Mesenchymal stem cell (in vitro differentiated cells and primary cell): ENCODE data around the gene CTDSP2.
A peak's percentile ranks its signal among the peaks of the same experiment; 100 is the strongest.

Source experiments
- DNase-seq: peaks from one replicate; pipeline ENCODE4 v3.0.0-alpha.2; 2013
- H2AFZ ChIP-seq: one replicate; pipeline ENCODE4 v1.6.1; 2013; ENCODE audit warnings: low read depth, mild to moderate bottlenecking, control low read depth, inconsistent platforms, low read length, moderate library complexity
- H2AK5ac ChIP-seq: 2 replicates; pipeline ENCODE4 v1.6.1; 2013; ENCODE audit warnings: low read length, moderate library complexity, mild to moderate bottlenecking, inconsistent platforms; ENCODE audit not compliant: severe bottlenecking
- H2BK120ac ChIP-seq: one replicate; pipeline ENCODE4 v1.6.1; 2013; ENCODE audit warnings: low read depth, mild to moderate bottlenecking, inconsistent platforms, low read length, moderate library complexity
- H2BK12ac ChIP-seq, 2 experiments: one replicate each; pipeline ENCODE4 v1.6.1; 2013; ENCODE audit warnings: inconsistent platforms in 2 of 2, low read length in 2 of 2, mild to moderate bottlenecking in 2 of 2, moderate library complexity in 2 of 2, control low read depth in 1 of 2
- H2BK15ac ChIP-seq: one replicate; pipeline ENCODE4 v1.6.1; 2013; ENCODE audit warnings: mild to moderate bottlenecking, low read depth, inconsistent platforms; ENCODE audit not compliant: poor library complexity, severe bottlenecking
- H2BK5ac ChIP-seq: 2 replicates; pipeline ENCODE4 v1.6.1; 2013; ENCODE audit warnings: low read depth, mild to moderate bottlenecking, low read length, control low read depth, inconsistent platforms; ENCODE audit not compliant: poor library complexity, severe bottlenecking
- H3K14ac ChIP-seq, 2 experiments: one replicate each; pipeline ENCODE4 v1.6.1; 2013; ENCODE audit warnings: inconsistent platforms in 2 of 2, low read length in 2 of 2, control low read depth in 1 of 2, mild to moderate bottlenecking in 1 of 2, moderate library complexity in 1 of 2
- H3K18ac ChIP-seq, 2 experiments: one replicate each; pipeline ENCODE4 v1.6.1; 2013; ENCODE audit warnings: inconsistent platforms in 2 of 2, low read length in 2 of 2, control low read depth in 1 of 2, low read depth in 1 of 2, mild to moderate bottlenecking in 1 of 2
- H3K23ac ChIP-seq, 2 experiments: one replicate each; pipeline ENCODE4 v1.6.1; 2013; ENCODE audit warnings: inconsistent platforms in 2 of 2, low read length in 2 of 2, mild to moderate bottlenecking in 2 of 2, moderate library complexity in 2 of 2, control low read depth in 1 of 2
- H3K27ac ChIP-seq: 2 replicates; pipeline ENCODE4 v1.5.1; 2013; ENCODE audit warnings: mild to moderate bottlenecking, moderate library complexity, low read length, control low read depth, inconsistent platforms; ENCODE audit not compliant: poor library complexity, severe bottlenecking
- H3K27me3 ChIP-seq, 2 experiments: 2 replicates each; pipeline versions ENCODE4 v1.6.1 to v1.7.0; 2013; ENCODE audit warnings: low read length in 2 of 2, mild to moderate bottlenecking in 2 of 2, moderate library complexity in 2 of 2, control low read depth in 1 of 2, inconsistent platforms in 1 of 2; ENCODE audit not compliant: control insufficient read depth in 1 of 2, insufficient read depth in 1 of 2
- H3K36me3 ChIP-seq, 2 experiments: 2 replicates each; pipeline versions ENCODE4 v1.6.1 to v1.7.0; 2013; ENCODE audit warnings: low read length in 2 of 2, control low read depth in 1 of 2, inconsistent platforms in 1 of 2, low read depth in 1 of 2, mild to moderate bottlenecking in 1 of 2; ENCODE audit not compliant: insufficient read depth in 2 of 2, control insufficient read depth in 1 of 2
- H3K4ac ChIP-seq, 2 experiments: one replicate each; pipeline ENCODE4 v1.6.1; 2013; ENCODE audit warnings: inconsistent platforms in 2 of 2, low read length in 2 of 2, mild to moderate bottlenecking in 2 of 2, moderate library complexity in 2 of 2, control low read depth in 1 of 2, low read depth in 1 of 2
- H3K4me1 ChIP-seq: 2 replicates; pipeline ENCODE4 v1.6.1; 2013; ENCODE audit warnings: low read depth, low read length, control low read depth; ENCODE audit not compliant: control insufficient read depth, insufficient read depth
- H3K4me2 ChIP-seq: 2 replicates; pipeline ENCODE4 v1.6.1; 2013; ENCODE audit warnings: low read length, mild to moderate bottlenecking, inconsistent platforms; ENCODE audit not compliant: poor library complexity, severe bottlenecking
- H3K4me3 ChIP-seq, 2 experiments: 2 replicates each; pipeline versions ENCODE4 v1.5.1 to v1.7.0; 2013; ENCODE audit warnings: low read length in 2 of 2, mild to moderate bottlenecking in 2 of 2, control low read depth in 1 of 2, low read depth in 1 of 2; ENCODE audit not compliant: insufficient read depth in 1 of 2
- H3K79me1 ChIP-seq: replicated peaks from 2 replicates; pipeline ENCODE4 v1.6.1; 2013; ENCODE audit warnings: mild to moderate bottlenecking, control low read depth, low read length, inconsistent platforms; ENCODE audit not compliant: poor library complexity, severe bottlenecking
- H3K9ac ChIP-seq: 2 replicates; pipeline ENCODE4 v1.7.0; 2013; ENCODE audit warnings: mild to moderate bottlenecking, low read length, moderate library complexity
- H3K9me3 ChIP-seq: 2 replicates; pipeline ENCODE4 v1.7.0; 2013; ENCODE audit warnings: mild to moderate bottlenecking, low read length; ENCODE audit not compliant: control insufficient read depth
- H4K8ac ChIP-seq: one replicate; pipeline ENCODE4 v1.6.1; 2013; ENCODE audit warnings: inconsistent platforms, mild to moderate bottlenecking, low read length, moderate library complexity
- H4K91ac ChIP-seq: one replicate; pipeline ENCODE4 v1.6.1; 2013; ENCODE audit warnings: mild to moderate bottlenecking, low read length, inconsistent platforms
- WGBS: methylation state at CpG from one replicate; pipeline ENCODE4 v1.1.7; 2013; ENCODE audit warnings: mixed read lengths; 5-methylcytosine and 5-hydroxymethylcytosine counted together

The CTDSP2 gene

DNA sequence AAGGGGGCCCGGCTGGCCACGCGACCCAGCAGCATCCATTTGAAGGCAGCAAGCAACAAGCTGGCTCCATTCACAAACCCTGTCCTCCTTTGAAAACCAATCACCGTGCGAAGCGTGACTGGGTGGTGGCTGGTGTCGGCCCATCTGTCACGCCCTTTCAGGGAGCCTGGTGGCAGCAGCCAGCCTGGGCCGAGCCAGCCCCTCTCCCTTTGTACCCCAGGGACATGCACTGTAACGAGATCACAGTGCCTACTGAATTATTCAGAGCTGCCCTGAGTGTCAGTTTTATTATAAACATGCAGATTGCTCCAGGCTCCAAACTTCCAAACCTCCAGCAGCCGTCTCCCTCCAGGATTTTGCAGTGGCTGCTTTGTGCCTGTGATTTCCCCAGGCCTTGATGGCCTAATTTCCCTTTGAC, 22.3 kb upstream of the CTDSP2 start:
- no peak overlapping the region for H2AFZ ChIP-seq
- no peaks in the 10 kb centered on the region for H3K9me3 ChIP-seq
- peak overlapping the region; percentile 42 for H4K8ac ChIP-seq
- H3K23ac ChIP-seq: no peak overlapping the region
- no peak for DNase-seq
- H2BK120ac ChIP-seq: no peak overlapping the region
- peak overlapping the region in 1 of 2 experiments; percentile 46 for H3K4me3 ChIP-seq
- no peak overlapping the region for H2AK5ac ChIP-seq
- no peak overlapping the region for H3K27ac ChIP-seq
- H2BK15ac ChIP-seq: no peak overlapping the region
- H2BK5ac ChIP-seq: no peak overlapping the region
- peak overlapping the region; percentile 4 to 94 for H2BK12ac ChIP-seq
- peaks cover 8% of the 10 kb centered on the region for H3K4me1 ChIP-seq
- H3K4me2 ChIP-seq: no peak overlapping the region
- H3K79me1 ChIP-seq: no peaks in the 10 kb centered on the region
- peak overlapping the region in 1 of 2 experiments; percentile 86 for H3K18ac ChIP-seq
- H3K27me3 ChIP-seq: no peaks in the 10 kb centered on the region
- 55% methylated on average over 11 of the region's 11 CpGs for WGBS
- peak overlapping the region; percentile 70 for H3K9ac ChIP-seq
- H3K4ac ChIP-seq: peak overlapping the region in 1 of 2 experiments; percentile 9
- peak overlapping the region; percentile 30 for H4K91ac ChIP-seq
- no peaks in the 10 kb centered on the region for H3K36me3 ChIP-seq
- peak overlapping the region in 1 of 2 experiments; percentile 13 for H3K14ac ChIP-seq

DNA sequence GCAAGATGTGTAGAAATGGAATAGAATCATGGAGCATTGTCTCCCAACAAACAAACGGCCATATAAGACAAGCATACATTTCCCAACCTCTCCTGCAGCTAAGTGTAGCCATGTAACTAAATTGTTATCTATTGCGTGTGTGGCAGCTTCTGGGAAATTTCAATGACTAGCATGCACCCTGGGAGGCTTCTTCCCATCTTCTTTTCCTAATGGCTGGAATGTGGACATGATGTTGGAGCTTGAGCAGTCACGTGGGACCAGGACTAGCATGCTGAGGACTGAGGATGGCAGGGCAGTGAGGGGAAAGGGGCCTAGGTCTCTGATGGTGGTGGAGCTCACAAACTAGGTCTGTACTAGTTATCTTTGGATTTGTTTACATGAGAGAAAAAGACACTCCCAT, 21.7 kb upstream of the CTDSP2 start:
- peak overlapping the region; percentile 30 for H4K8ac ChIP-seq
- no peak overlapping the region for H3K27ac ChIP-seq
- peak overlapping the region; percentile 70 for H3K9ac ChIP-seq
- no peak overlapping the region for H2AFZ ChIP-seq
- no peak overlapping the region for H2BK120ac ChIP-seq
- H3K4me1 ChIP-seq: peaks cover 8% of the 10 kb centered on the region
- no peak overlapping the region for H3K14ac ChIP-seq
- no peaks in the 10 kb centered on the region for H3K9me3 ChIP-seq
- no peak overlapping the region for H4K91ac ChIP-seq
- no peak overlapping the region for H2BK5ac ChIP-seq
- no peaks in the 10 kb centered on the region for H3K36me3 ChIP-seq
- H3K79me1 ChIP-seq: no peaks in the 10 kb centered on the region
- no peak overlapping the region for H3K18ac ChIP-seq
- DNase-seq: peak; percentile 92
- WGBS: 44% methylated on average over 2 of the region's 3 CpGs
- H3K4me2 ChIP-seq: no peak overlapping the region
- no peak overlapping the region for H2BK12ac ChIP-seq
- no peak overlapping the region for H2BK15ac ChIP-seq
- H2AK5ac ChIP-seq: no peak overlapping the region
- H3K23ac ChIP-seq: no peak overlapping the region
- no peak overlapping the region for H3K4me3 ChIP-seq
- no peak overlapping the region for H3K4ac ChIP-seq
- H3K27me3 ChIP-seq: no peaks in the 10 kb centered on the region

DNA sequence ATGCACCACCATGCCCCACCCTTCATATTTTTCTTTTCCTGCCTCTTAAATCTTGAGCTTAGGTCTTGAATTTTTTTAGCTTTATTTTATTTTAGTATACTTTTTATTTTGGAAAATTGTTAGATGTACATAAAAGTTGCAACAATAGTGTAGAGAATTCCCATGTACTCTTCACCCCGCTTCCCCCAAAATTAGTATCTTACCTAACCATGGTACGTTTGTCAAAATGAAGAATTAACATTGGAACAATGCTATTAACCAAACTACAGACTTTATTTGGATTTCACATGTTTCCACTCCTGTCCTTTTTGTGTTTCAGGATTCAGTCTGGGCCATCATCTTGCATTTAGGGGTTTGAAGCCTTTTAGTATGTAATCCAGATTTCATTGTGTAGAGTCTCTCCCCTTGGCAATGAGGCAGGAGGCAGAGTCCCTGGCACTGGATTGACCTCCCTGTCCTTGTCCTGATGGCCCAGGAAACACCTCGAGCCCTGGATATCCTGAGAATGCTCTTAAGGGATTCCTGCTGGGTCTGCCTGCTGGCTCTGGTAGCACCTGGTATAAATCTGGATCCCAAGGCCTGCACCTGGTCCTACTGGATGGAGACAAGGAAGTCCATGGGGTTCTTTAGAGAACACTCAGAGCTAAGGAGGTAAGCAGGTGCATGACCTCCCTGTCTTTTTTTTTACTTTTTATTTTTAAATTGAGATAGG, 19.9 kb upstream of the CTDSP2 start:
- Histone ChIP-seq H4K8ac (no peak overlapping the region), H2BK5ac (no peak overlapping the region), H3K4ac (no peak overlapping the region), H3K23ac (no peak overlapping the region), H2BK15ac (no peak overlapping the region), H3K27me3 (no peaks in the 10 kb centered on the region), H2BK12ac (peak overlapping the region in 1 of 2 experiments; percentile 57), H3K4me1 (peaks cover 10% of the 10 kb centered on the region), H2AFZ (no peak overlapping the region), H4K91ac (no peak overlapping the region), H3K14ac (no peak overlapping the region), H3K4me3 (no peak overlapping the region), H2BK120ac (peak overlapping the region; percentile 35), H2AK5ac (no peak overlapping the region), H3K18ac (no peak overlapping the region), H3K79me1 (no peaks in the 10 kb centered on the region), H3K9ac (no peak overlapping the region), H3K36me3 (no peaks in the 10 kb centered on the region), H3K4me2 (no peak overlapping the region), H3K9me3 (no peaks in the 10 kb centered on the region), H3K27ac (no peak overlapping the region)
- WGBS: 85% methylated on average over 3 of the region's 3 CpGs
- DNase-seq: no peak

DNA sequence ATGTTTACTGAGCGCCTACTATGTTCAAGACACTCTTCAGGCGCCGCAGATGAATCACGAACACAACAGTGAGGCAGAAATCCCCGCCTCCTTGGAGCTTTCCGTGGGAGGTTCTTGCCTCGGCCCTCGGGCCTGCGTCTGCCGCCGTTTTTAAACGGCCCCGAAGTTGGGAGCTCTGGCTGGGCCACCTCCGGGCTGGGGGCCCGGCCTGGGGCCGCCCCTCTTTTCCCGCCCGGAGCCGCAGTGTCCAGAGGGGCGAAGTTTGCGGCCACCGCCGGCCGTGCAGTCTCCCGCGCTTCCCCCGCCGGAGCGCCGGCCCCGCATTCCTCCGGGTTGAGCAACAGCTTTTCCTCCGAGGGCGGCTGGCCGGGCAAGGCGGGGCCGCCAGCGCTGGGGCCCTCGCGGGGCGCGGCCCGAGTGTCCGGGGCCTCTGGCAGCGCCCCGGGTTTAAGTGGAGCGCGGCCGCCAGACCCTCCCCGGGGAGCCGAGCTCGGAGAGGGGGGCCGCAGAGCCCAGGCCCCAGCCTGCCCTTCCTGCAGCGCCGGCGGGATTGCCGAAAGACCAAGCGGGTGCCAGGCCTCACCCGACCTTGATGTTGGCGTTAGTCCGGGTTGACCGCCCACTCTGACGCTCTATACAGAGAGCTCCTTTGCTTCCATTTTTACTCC, 18.7 kb upstream of the CTDSP2 start:
- Histone ChIP-seq H2BK12ac (peak overlapping the region in 1 of 2 experiments; percentile 80), H3K14ac (no peak overlapping the region), H4K91ac (peak overlapping the region; percentile 83), H4K8ac (peak overlapping the region; percentile 86), H3K23ac (no peak overlapping the region), H3K18ac (peak overlapping the region; percentile 84 to 93), H3K9me3 (no peaks in the 10 kb centered on the region), H2AK5ac (no peak overlapping the region), H3K4me1 (peaks cover 10% of the 10 kb centered on the region), H3K4ac (peak overlapping the region; percentile 50 to 88), H3K27me3 (no peaks in the 10 kb centered on the region), H2BK5ac (peak overlapping the region; percentile 71), H3K36me3 (no peaks in the 10 kb centered on the region), H3K79me1 (no peaks in the 10 kb centered on the region), H3K4me2 (peak overlapping the region; percentile 79), H3K27ac (peak overlapping the region; percentile 79), H2BK120ac (peak overlapping the region; percentile 96), H2BK15ac (peak overlapping the region; percentile 99), H3K4me3 (peak overlapping the region; percentile 49 to 72), H3K9ac (peak overlapping the region; percentile 89), H2AFZ (no peak overlapping the region)
- peak; percentile 88 for DNase-seq
- WGBS: 1% methylated on average over 52 of the region's 63 CpGs
